Measurements from ENCODE around the gene SEC14L6.

The SEC14L6 gene

DNA sequence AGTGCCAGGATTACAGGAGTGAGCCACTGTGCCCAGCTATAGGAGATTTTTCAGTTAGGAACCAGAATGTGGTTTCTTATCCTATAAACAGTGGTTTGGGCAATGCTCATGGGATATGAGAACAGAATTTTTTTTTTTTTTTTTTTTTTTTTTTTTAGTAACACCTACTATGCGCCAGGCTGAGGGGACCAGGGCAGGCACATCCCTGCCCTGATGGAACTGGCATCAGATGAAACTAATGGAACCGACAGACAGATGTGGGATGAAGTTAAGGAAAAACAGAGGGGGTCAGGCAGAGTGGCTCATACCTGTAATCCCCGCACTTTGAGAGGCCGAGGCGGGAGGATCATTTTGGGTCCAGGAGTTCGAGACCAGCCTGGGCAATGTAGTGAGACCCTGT is 45.9 kb downstream of the SEC14L6 start:
- H3K9me3 ChIP-seq (ENCODE audit: control insufficient read depth in 2 of 2, low read length in 2 of 2): no peaks in the 10 kb centered on the region
- no peak overlapping the region for H3K4me3 ChIP-seq (ENCODE audit: low read length in 2 of 2)
- peaks cover 0 to 3% of the 10 kb centered on the region in 2 donors for H3K4me1 ChIP-seq (ENCODE audit: control insufficient read depth in 2 of 2, insufficient read depth in 2 of 2, low read length in 2 of 2)
- H3K27ac ChIP-seq (ENCODE audit: low read depth in 2 of 2, low read length in 2 of 2): no peak overlapping the region
- H3K27me3 ChIP-seq (ENCODE audit: control insufficient read depth in 2 of 2, insufficient read depth in 2 of 2, low read length in 2 of 2): peaks cover 4 to 13% of the 10 kb centered on the region in 2 donors
- H3K36me3 ChIP-seq (ENCODE audit: control insufficient read depth in 2 of 2, insufficient read depth in 2 of 2, low read length in 2 of 2): no peaks in the 10 kb centered on the region
- H3K9ac ChIP-seq (ENCODE audit: low read depth in 1 of 2, low read length in 2 of 2): no peak overlapping the region

DNA sequence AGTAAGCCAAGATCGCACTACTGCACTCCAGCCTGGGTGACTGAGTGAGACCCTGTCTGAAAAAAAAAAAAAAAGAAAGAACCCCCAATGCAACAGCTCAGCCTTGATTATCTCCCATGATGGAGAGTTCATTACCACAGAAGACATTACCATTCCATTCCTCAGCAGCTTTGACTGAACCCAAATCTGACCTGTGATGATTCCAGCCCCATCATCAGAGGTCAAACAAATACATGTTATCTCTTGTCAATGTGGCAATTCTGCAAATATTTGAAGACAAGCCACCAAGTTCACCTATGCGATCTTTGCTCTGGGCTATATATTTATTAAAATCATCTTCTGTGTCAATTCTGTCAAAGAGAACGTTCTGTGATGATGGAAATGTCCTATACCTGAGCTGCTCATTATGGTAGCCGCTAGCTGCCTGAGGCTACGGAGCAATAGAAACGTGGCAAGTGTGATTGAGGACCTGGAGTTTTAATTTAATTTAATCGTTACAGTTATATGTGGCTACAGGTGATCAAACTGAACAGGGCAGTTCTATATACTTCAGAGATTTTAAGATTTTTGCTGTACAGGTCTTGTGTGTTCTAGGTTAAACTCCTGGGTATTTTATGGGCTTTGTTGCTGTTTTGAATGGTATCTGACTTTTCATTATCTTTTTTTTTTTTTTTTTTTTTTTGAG is 48.9 kb downstream of the SEC14L6 start:
- no peaks in the 10 kb centered on the region for H3K27me3 ChIP-seq (ENCODE audit: control insufficient read depth in 2 of 2, insufficient read depth in 2 of 2, low read length in 2 of 2)
- H3K27ac ChIP-seq (ENCODE audit: low read depth in 2 of 2, low read length in 2 of 2): no peak overlapping the region
- H3K9ac ChIP-seq (ENCODE audit: low read depth in 1 of 2, low read length in 2 of 2): no peak overlapping the region
- no peaks in the 10 kb centered on the region for H3K36me3 ChIP-seq (ENCODE audit: control insufficient read depth in 2 of 2, insufficient read depth in 2 of 2, low read length in 2 of 2)
- no peaks in the 10 kb centered on the region for H3K4me1 ChIP-seq (ENCODE audit: control insufficient read depth in 2 of 2, insufficient read depth in 2 of 2, low read length in 2 of 2)
- no peaks in the 10 kb centered on the region for H3K9me3 ChIP-seq (ENCODE audit: control insufficient read depth in 2 of 2, low read length in 2 of 2)
- H3K4me3 ChIP-seq (ENCODE audit: low read length in 2 of 2): no peak overlapping the region

- no peaks in the 10 kb centered on the region for H3K4me1 ChIP-seq (ENCODE audit: control insufficient read depth in 2 of 2, insufficient read depth in 2 of 2, low read length in 2 of 2)
- no peaks in the 10 kb centered on the region for H3K36me3 ChIP-seq (ENCODE audit: control insufficient read depth in 2 of 2, insufficient read depth in 2 of 2, low read length in 2 of 2)
- no peak overlapping the region for H3K4me3 ChIP-seq (ENCODE audit: low read length in 2 of 2)
- H3K27ac ChIP-seq (ENCODE audit: low read depth in 2 of 2, low read length in 2 of 2): no peak overlapping the region
- H3K9me3 ChIP-seq (ENCODE audit: control insufficient read depth in 2 of 2, low read length in 2 of 2): no peaks in the 10 kb centered on the region
- H3K27me3 ChIP-seq (ENCODE audit: control insufficient read depth in 2 of 2, insufficient read depth in 2 of 2, low read length in 2 of 2): no peaks in the 10 kb centered on the region
- no peak overlapping the region for H3K9ac ChIP-seq (ENCODE audit: low read depth in 1 of 2, low read length in 2 of 2)
Observed at GRCh38 chr22:30495041-30495784, 51.3 kb downstream of the SEC14L6 start.

- no peak overlapping the region for H3K27ac ChIP-seq (ENCODE audit: low read depth in 2 of 2, low read length in 2 of 2)
- no peaks in the 10 kb centered on the region for H3K9me3 ChIP-seq (ENCODE audit: control insufficient read depth in 2 of 2, low read length in 2 of 2)
- H3K4me3 ChIP-seq (ENCODE audit: low read length in 2 of 2): no peak overlapping the region
- no peak overlapping the region for H3K9ac ChIP-seq (ENCODE audit: low read depth in 1 of 2, low read length in 2 of 2)
- H3K4me1 ChIP-seq (ENCODE audit: control insufficient read depth in 2 of 2, insufficient read depth in 2 of 2, low read length in 2 of 2): no peaks in the 10 kb centered on the region
- no peaks in the 10 kb centered on the region for H3K36me3 ChIP-seq (ENCODE audit: control insufficient read depth in 2 of 2, insufficient read depth in 2 of 2, low read length in 2 of 2)
- no peaks in the 10 kb centered on the region for H3K27me3 ChIP-seq (ENCODE audit: control insufficient read depth in 2 of 2, insufficient read depth in 2 of 2, low read length in 2 of 2)
Observed at GRCh38 chr22:30492144-30492543, 54.4 kb downstream of the SEC14L6 start.

GRCh38 chr22:30491381-30491780 is 55.2 kb downstream of the SEC14L6 start:
- no peaks in the 10 kb centered on the region for H3K9me3 ChIP-seq (ENCODE audit: control insufficient read depth in 2 of 2, low read length in 2 of 2)
- H3K27ac ChIP-seq (ENCODE audit: low read depth in 2 of 2, low read length in 2 of 2): no peak overlapping the region
- no peaks in the 10 kb centered on the region for H3K27me3 ChIP-seq (ENCODE audit: control insufficient read depth in 2 of 2, insufficient read depth in 2 of 2, low read length in 2 of 2)
- H3K4me3 ChIP-seq (ENCODE audit: low read length in 2 of 2): no peak overlapping the region
- no peaks in the 10 kb centered on the region for H3K36me3 ChIP-seq (ENCODE audit: control insufficient read depth in 2 of 2, insufficient read depth in 2 of 2, low read length in 2 of 2)
- no peak overlapping the region for H3K9ac ChIP-seq (ENCODE audit: low read depth in 1 of 2, low read length in 2 of 2)
- no peaks in the 10 kb centered on the region for H3K4me1 ChIP-seq (ENCODE audit: control insufficient read depth in 2 of 2, insufficient read depth in 2 of 2, low read length in 2 of 2)

DNA sequence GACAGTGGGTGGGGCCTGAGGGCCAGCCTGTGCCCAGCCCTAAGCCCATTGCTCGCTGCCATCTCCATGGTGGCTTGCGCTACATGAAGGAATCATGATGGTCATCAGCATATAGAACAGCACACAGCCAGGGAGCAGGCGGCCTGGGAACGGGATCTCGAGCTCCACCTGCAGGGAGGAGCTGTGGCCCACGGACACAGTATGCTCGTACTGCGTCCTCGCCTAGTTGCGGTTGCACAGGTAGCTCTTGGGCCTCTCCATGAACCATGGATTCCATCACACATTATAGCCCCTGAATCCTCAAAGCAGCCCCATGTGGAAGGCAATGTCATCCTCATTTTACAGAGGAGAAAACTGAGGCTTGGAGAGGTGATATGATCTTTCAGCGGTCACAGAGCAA is 56.1 kb downstream of the SEC14L6 start:
- no peaks in the 10 kb centered on the region for H3K9me3 ChIP-seq (ENCODE audit: control insufficient read depth in 2 of 2, low read length in 2 of 2)

DNA sequence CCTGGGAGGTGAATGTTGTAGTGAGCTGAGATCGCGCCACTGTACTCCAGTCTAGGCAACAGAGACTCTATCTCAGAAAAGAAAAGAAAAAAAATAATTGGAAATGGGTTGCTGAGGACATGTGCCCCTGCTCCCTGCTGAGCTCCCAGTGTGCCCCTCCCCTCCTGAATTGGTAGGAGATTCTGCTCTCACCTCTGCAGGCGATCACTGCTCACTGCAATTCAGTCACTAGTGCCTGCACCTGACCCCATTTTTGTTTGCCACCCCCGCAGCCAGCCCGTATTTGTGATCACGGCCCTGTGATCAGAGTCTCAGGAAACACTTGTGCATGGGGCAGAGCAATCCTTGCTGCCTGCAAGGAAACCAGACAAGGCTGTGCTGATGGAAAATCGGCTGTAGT is 58.4 kb downstream of the SEC14L6 start:
- Histone ChIP-seq H3K4me3 (ENCODE audit: low read length in 2 of 2) (no peak overlapping the region), H3K9me3 (ENCODE audit: control insufficient read depth in 2 of 2, low read length in 2 of 2) (no peaks in the 10 kb centered on the region), H3K36me3 (ENCODE audit: control insufficient read depth in 2 of 2, insufficient read depth in 2 of 2, low read length in 2 of 2) (no peaks in the 10 kb centered on the region), H3K4me1 (ENCODE audit: control insufficient read depth in 2 of 2, insufficient read depth in 2 of 2, low read length in 2 of 2) (no peaks in the 10 kb centered on the region), H3K27ac (ENCODE audit: low read depth in 2 of 2, low read length in 2 of 2) (no peak overlapping the region), H3K9ac (ENCODE audit: low read depth in 1 of 2, low read length in 2 of 2) (no peak overlapping the region), H3K27me3 (ENCODE audit: control insufficient read depth in 2 of 2, insufficient read depth in 2 of 2, low read length in 2 of 2) (no peaks in the 10 kb centered on the region)

More for the DNA sequence above, 56.1 kb downstream of the SEC14L6 start:
- Histone ChIP-seq H3K36me3 (ENCODE audit: control insufficient read depth in 2 of 2, insufficient read depth in 2 of 2, low read length in 2 of 2) (no peaks in the 10 kb centered on the region), H3K9ac (ENCODE audit: low read depth in 1 of 2, low read length in 2 of 2) (no peak overlapping the region), H3K27ac (ENCODE audit: low read depth in 2 of 2, low read length in 2 of 2) (no peak overlapping the region), H3K27me3 (ENCODE audit: control insufficient read depth in 2 of 2, insufficient read depth in 2 of 2, low read length in 2 of 2) (no peaks in the 10 kb centered on the region), H3K4me1 (ENCODE audit: control insufficient read depth in 2 of 2, insufficient read depth in 2 of 2, low read length in 2 of 2) (no peaks in the 10 kb centered on the region), H3K4me3 (ENCODE audit: low read length in 2 of 2) (no peak overlapping the region)

DNA sequence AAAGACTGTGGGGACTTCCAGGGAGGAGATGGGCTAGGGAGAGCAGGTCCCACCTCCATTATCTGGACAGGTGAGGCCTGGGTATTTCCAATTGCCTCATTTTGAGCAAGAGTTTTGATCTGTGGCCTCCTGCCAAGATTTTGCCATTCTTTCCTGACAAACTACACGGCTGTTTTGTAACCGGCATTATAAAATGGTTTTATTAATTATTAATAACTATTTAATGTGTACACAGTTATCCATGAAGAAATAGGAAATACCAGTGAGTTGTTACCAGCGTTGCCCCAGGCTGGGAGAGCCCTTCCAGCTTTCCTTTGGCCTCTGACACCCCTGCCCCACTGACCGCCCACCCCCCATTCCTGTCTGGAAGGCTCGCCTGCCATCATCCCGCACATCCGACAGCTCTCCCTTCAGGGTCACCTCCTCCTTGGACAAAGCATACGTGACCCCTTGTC is 59.9 kb downstream of the SEC14L6 start:
- no peak overlapping the region for H3K27ac ChIP-seq (ENCODE audit: low read depth in 2 of 2, low read length in 2 of 2)

GRCh38 chr22:30486118-30486517 is 60.4 kb downstream of the SEC14L6 start:
- Histone ChIP-seq H3K4me3 (ENCODE audit: low read length in 2 of 2) (no peak overlapping the region), H3K27ac (ENCODE audit: low read depth in 2 of 2, low read length in 2 of 2) (no peak overlapping the region), H3K9ac (ENCODE audit: low read depth in 1 of 2, low read length in 2 of 2) (no peak overlapping the region), H3K4me1 (ENCODE audit: control insufficient read depth in 2 of 2, insufficient read depth in 2 of 2, low read length in 2 of 2) (no peaks in the 10 kb centered on the region), H3K27me3 (ENCODE audit: control insufficient read depth in 2 of 2, insufficient read depth in 2 of 2, low read length in 2 of 2) (no peaks in the 10 kb centered on the region), H3K36me3 (ENCODE audit: control insufficient read depth in 2 of 2, insufficient read depth in 2 of 2, low read length in 2 of 2) (no peaks in the 10 kb centered on the region), H3K9me3 (ENCODE audit: control insufficient read depth in 2 of 2, low read length in 2 of 2) (no peaks in the 10 kb centered on the region)

More for the DNA sequence above, 59.9 kb downstream of the SEC14L6 start:
- Histone ChIP-seq H3K27me3 (ENCODE audit: control insufficient read depth in 2 of 2, insufficient read depth in 2 of 2, low read length in 2 of 2) (no peaks in the 10 kb centered on the region), H3K36me3 (ENCODE audit: control insufficient read depth in 2 of 2, insufficient read depth in 2 of 2, low read length in 2 of 2) (no peaks in the 10 kb centered on the region), H3K9ac (ENCODE audit: low read depth in 1 of 2, low read length in 2 of 2) (no peak overlapping the region), H3K9me3 (ENCODE audit: control insufficient read depth in 2 of 2, low read length in 2 of 2) (no peaks in the 10 kb centered on the region), H3K4me1 (ENCODE audit: control insufficient read depth in 2 of 2, insufficient read depth in 2 of 2, low read length in 2 of 2) (no peaks in the 10 kb centered on the region), H3K4me3 (ENCODE audit: low read length in 2 of 2) (no peak overlapping the region)

DNA sequence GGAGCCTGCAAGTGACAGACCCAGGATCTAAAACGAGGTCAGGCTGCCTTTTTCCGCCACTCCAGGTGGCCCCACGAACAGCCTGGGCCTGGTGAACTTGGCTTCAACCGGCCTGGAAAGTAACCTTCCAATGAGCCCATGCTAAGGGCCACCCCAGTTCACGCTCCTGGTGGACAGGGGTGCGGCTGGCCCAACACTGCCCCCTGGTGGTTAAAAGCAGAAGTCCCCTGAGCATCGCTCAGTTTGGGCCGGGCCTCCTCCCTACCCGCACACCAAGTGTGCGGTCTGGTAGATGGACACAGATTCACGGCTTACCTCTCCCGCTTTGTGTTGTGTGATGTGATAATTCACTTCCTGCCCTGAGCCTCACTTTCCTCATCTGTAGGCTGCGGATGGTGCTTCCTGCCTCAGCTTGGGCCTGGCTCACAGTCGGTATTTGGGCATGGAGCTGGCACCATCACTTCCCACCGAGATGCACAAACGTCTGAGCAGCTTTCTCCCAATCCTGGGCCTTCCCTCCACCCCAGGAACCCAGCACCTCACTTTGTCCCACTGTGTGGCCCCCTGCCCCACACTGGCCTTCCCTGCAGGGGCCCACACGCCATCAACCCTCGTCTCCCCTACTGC is 61.1 kb downstream of the SEC14L6 start:
- Histone ChIP-seq H3K4me1 (ENCODE audit: control insufficient read depth in 2 of 2, insufficient read depth in 2 of 2, low read length in 2 of 2) (no peaks in the 10 kb centered on the region), H3K9ac (ENCODE audit: low read depth in 1 of 2, low read length in 2 of 2) (no peak overlapping the region), H3K36me3 (ENCODE audit: control insufficient read depth in 2 of 2, insufficient read depth in 2 of 2, low read length in 2 of 2) (no peaks in the 10 kb centered on the region), H3K9me3 (ENCODE audit: control insufficient read depth in 2 of 2, low read length in 2 of 2) (no peaks in the 10 kb centered on the region), H3K27me3 (ENCODE audit: control insufficient read depth in 2 of 2, insufficient read depth in 2 of 2, low read length in 2 of 2) (no peaks in the 10 kb centered on the region), H3K4me3 (ENCODE audit: low read length in 2 of 2) (no peak overlapping the region), H3K27ac (ENCODE audit: low read depth in 2 of 2, low read length in 2 of 2) (no peak overlapping the region)
